Progenitor cell of endocrine pancreas (in vitro differentiated cells): ENCODE data around the gene SIGLEC6. TPM values are rescaled to one million over a fixed set of nuclear protein-coding genes. Genes with fewer than 3 reads are reported as not detected.

Experiments
- DNase-seq: peaks from one replicate; pipeline ENCODE4 v3.0.0; 2021; ENCODE audit warnings: low spot score; ENCODE audit not compliant: unreplicated experiment
- H3K27ac Mint-ChIP-seq: 2 replicates; pipeline ENCODE4 v1.8.0; 2021; ENCODE audit warnings: mild to moderate bottlenecking, moderate library complexity, mixed read lengths
- H3K27me3 Mint-ChIP-seq: 2 replicates; pipeline ENCODE4 v1.8.0; 2021; ENCODE audit warnings: mixed read lengths
- H3K36me3 Mint-ChIP-seq: 2 replicates; pipeline ENCODE4 v1.8.0; 2022; ENCODE audit warnings: mixed read lengths; ENCODE audit not compliant: insufficient read depth
- H3K4me1 Mint-ChIP-seq: 2 replicates; pipeline ENCODE4 v1.8.0; 2021; ENCODE audit warnings: low read depth, mixed read lengths
- H3K4me3 Mint-ChIP-seq: 2 replicates; pipeline ENCODE4 v1.8.0; 2021; ENCODE audit warnings: low read depth, mild to moderate bottlenecking, moderate library complexity, mixed read lengths
- H3K9me3 Mint-ChIP-seq: 2 replicates; pipeline ENCODE4 v1.8.0; 2021; ENCODE audit warnings: low read depth, mixed read lengths
- CTCF ChIP-seq: fragments of 200-600 bp; sonication (generic); IDR thresholded peaks from one replicate; pipeline ENCODE4 v1.5.0; 2021; ENCODE audit warnings: antibody characterized with exemption, mild to moderate bottlenecking; ENCODE audit not compliant: unreplicated experiment
- total RNA-seq: library from RNA; stranded (reverse); gene quantifications from 2 replicates; pipeline ENCODE4 v1.2.1, GENCODE V29; 2021

Gene SIGLEC6
- total RNA-seq, 1 donor from 2014 or later, result not detected

GRCh38 chr19:51468545-51468920, 62.9 kb downstream of the SIGLEC6 start:
- H3K9me3 Mint-ChIP-seq, result no peaks in the 10 kb centered on the region
- no peak overlapping the region for H3K4me3 Mint-ChIP-seq
- H3K4me1 Mint-ChIP-seq, result no peaks in the 10 kb centered on the region
- DNase-seq, result no peak
- peaks cover 64% of the 10 kb centered on the region for H3K27me3 Mint-ChIP-seq
- no peaks in the 10 kb centered on the region for H3K36me3 Mint-ChIP-seq
- no peak for TF ChIP-seq CTCF
- no peak overlapping the region for H3K27ac Mint-ChIP-seq

GRCh38 chr19:51467864-51468544, 63.5 kb downstream of the SIGLEC6 start:
- Mint-ChIP-seq H3K4me1 (no peaks in the 10 kb centered on the region), H3K36me3 (no peaks in the 10 kb centered on the region), H3K27me3 (peaks cover 67% of the 10 kb centered on the region), H3K27ac (no peak overlapping the region), H3K4me3 (no peak overlapping the region), H3K9me3 (no peaks in the 10 kb centered on the region)
- no peak for DNase-seq
- no peak for TF ChIP-seq CTCF

Other genes starting within 250 kb of the SIGLEC6 start
- 44.8 and 44.9 TPM in 2 replicates for gene IGLON5, start 220.0 kb downstream of the SIGLEC6 start, total RNA-seq
- gene VSIG10L, start 189.5 kb downstream of the SIGLEC6 start, total RNA-seq, result 6.3 and 7.0 TPM in 2 replicates
- gene ETFB, start 165.3 kb downstream of the SIGLEC6 start, total RNA-seq, result 63.2 and 69.5 TPM in 2 replicates
- gene CLDND2, start 162.7 kb downstream of the SIGLEC6 start, total RNA-seq, result 0.73 and 1.4 TPM in 2 replicates
- not detected in 2 replicates for gene NKG7, start 159.0 kb downstream of the SIGLEC6 start, total RNA-seq
- gene LIM2, start 143.7 kb downstream of the SIGLEC6 start, total RNA-seq, result not detected in 2 replicates
- gene C19orf84, start 141.1 kb downstream of the SIGLEC6 start, total RNA-seq, result 0.53 and 0.98 TPM in 2 replicates
- gene SIGLEC10, start 114.0 kb downstream of the SIGLEC6 start, total RNA-seq, result not detected in 2 replicates
- gene SIGLEC8, start 73.2 kb downstream of the SIGLEC6 start, total RNA-seq, result not detected in 2 replicates
- gene CEACAM18, start 53.1 kb downstream of the SIGLEC6 start, total RNA-seq, result not detected in 2 replicates
- gene SIGLEC12, start 29.9 kb downstream of the SIGLEC6 start, total RNA-seq, result not detected in 2 replicates
- gene ZNF175, start 39.6 kb upstream of the SIGLEC6 start, total RNA-seq, result 14.6 and 14.9 TPM in 2 replicates
- gene SIGLEC5, start 98.7 kb upstream of the SIGLEC6 start, total RNA-seq, result not detected in 2 replicates
- not detected in 2 replicates for gene SIGLEC14, start 115.2 kb upstream of the SIGLEC6 start, total RNA-seq
- gene SPACA6, start 161.7 kb upstream of the SIGLEC6 start, total RNA-seq, result 28.9 and 32.3 TPM in 2 replicates
- not detected in 2 replicates for gene HAS1, start 192.3 kb upstream of the SIGLEC6 start, total RNA-seq
- gene FPR1, start 220.2 kb upstream of the SIGLEC6 start, total RNA-seq, result not detected in 2 replicates
- gene FPR2, start 229.5 kb upstream of the SIGLEC6 start, total RNA-seq, result not detected in 2 replicates